ENCODE measurements around the gene UBE2QL1.

The UBE2QL1 gene

GRCh38 chr5:6525422-6525821, 76.8 kb downstream of the UBE2QL1 start:
- no peak for DNase-seq

- no peak for DNase-seq
Observed at GRCh38 chr5:6525910-6526309, 77.3 kb downstream of the UBE2QL1 start.

GRCh38 chr5:6527749-6528455, 79.2 kb downstream of the UBE2QL1 start:
- DNase-seq: no peak

GRCh38 chr5:6535594-6535993, 86.9 kb downstream of the UBE2QL1 start:
- DNase-seq: no peak

- DNase-seq: no peak
Observed at GRCh38 chr5:6539060-6539459, 90.4 kb downstream of the UBE2QL1 start.

GRCh38 chr5:6540111-6540827, 91.6 kb downstream of the UBE2QL1 start:
- no peak for DNase-seq

- DNase-seq: no peak
Observed at GRCh38 chr5:6541256-6542013, 92.8 kb downstream of the UBE2QL1 start.

- no peak for DNase-seq
Observed at GRCh38 chr5:6542421-6543345, 94.0 kb downstream of the UBE2QL1 start.

- no peak for DNase-seq
Observed at GRCh38 chr5:6543346-6543730, 94.7 kb downstream of the UBE2QL1 start.

GRCh38 chr5:6543830-6544560, 95.3 kb downstream of the UBE2QL1 start:
- no peak for DNase-seq
